IMR-90 (cell line): Measurements from ENCODE around the gene DCTD.

Source experiments
- BHLHE40 ChIP-seq: fragments of 150-350 bp; IDR thresholded peaks from 2 replicates; pipeline ENCODE4 v1.6.1; 2016; ENCODE audit warnings: mild to moderate bottlenecking, low read depth, low read length
- CEBPB ChIP-seq: IDR thresholded peaks from 2 replicates; pipeline ENCODE4 v1.6.1; 2012; ENCODE audit warnings: low read depth, low read length, improper control_type of control experiment
- CHD1 ChIP-seq: IDR thresholded peaks from 2 replicates; pipeline ENCODE4 v1.6.1; 2012; ENCODE audit warnings: low read depth, low read length, improper control_type of control experiment
- ELK1 ChIP-seq: fragments of 150-350 bp; IDR thresholded peaks from 2 replicates; pipeline ENCODE4 v1.6.1; 2016; ENCODE audit warnings: low read depth, mild to moderate bottlenecking, low read length, moderate library complexity, borderline replicate concordance
- MAFK ChIP-seq: IDR thresholded peaks from 2 replicates; pipeline ENCODE4 v1.6.1; 2012; ENCODE audit warnings: low read depth, low read length, improper control_type of control experiment
- MAZ ChIP-seq: IDR thresholded peaks from 2 replicates; pipeline ENCODE4 v1.6.1; 2012; ENCODE audit warnings: low read depth, mild to moderate bottlenecking, low read length, improper control_type of control experiment, moderate library complexity, borderline replicate concordance
- MXI1 ChIP-seq: IDR thresholded peaks from 2 replicates; pipeline ENCODE4 v1.6.1; 2012; ENCODE audit warnings: low read depth, mild to moderate bottlenecking, low read length, moderate library complexity, borderline replicate concordance
- POLR2A ChIP-seq: IDR thresholded peaks from 2 replicates; pipeline ENCODE4 v1.6.1; 2012; ENCODE audit warnings: mild to moderate bottlenecking, low read depth, low read length
- RAD21 ChIP-seq: IDR thresholded peaks from 2 replicates; pipeline ENCODE4 v1.6.1; 2012; ENCODE audit warnings: low read length, improper control_type of control experiment
- RCOR1 ChIP-seq: IDR thresholded peaks from 2 replicates; pipeline ENCODE4 v1.6.1; 2012; ENCODE audit warnings: mild to moderate bottlenecking, low read length, improper control_type of control experiment; ENCODE audit not compliant: insufficient replicate concordance
- SMC3 ChIP-seq: fragments of 150-350 bp; IDR thresholded peaks from 2 replicates; pipeline ENCODE4 v1.6.1; 2016; ENCODE audit warnings: low read depth, mild to moderate bottlenecking, antibody characterized with exemption, low read length, moderate library complexity
- TF ChIP-seq, protein P1 (sequence below): conservative IDR thresholded peaks from 2 replicates; pipeline ENCODE4 v1.5.1; 2012; ENCODE audit warnings: mild to moderate bottlenecking, low read depth, low read length, improper control_type of control experiment
- TF ChIP-seq, protein P2 (sequence below): fragments of 150-350 bp; IDR thresholded peaks from 2 replicates; pipeline ENCODE4 v1.6.1; 2017; ENCODE audit warnings: mild to moderate bottlenecking, antibody characterized with exemption, low read length, low read depth

GRCh38 chr4:182925298-182925757 lies 8.1 kb upstream of the DCTD start:
- TF ChIP-seq, protein P1, sequence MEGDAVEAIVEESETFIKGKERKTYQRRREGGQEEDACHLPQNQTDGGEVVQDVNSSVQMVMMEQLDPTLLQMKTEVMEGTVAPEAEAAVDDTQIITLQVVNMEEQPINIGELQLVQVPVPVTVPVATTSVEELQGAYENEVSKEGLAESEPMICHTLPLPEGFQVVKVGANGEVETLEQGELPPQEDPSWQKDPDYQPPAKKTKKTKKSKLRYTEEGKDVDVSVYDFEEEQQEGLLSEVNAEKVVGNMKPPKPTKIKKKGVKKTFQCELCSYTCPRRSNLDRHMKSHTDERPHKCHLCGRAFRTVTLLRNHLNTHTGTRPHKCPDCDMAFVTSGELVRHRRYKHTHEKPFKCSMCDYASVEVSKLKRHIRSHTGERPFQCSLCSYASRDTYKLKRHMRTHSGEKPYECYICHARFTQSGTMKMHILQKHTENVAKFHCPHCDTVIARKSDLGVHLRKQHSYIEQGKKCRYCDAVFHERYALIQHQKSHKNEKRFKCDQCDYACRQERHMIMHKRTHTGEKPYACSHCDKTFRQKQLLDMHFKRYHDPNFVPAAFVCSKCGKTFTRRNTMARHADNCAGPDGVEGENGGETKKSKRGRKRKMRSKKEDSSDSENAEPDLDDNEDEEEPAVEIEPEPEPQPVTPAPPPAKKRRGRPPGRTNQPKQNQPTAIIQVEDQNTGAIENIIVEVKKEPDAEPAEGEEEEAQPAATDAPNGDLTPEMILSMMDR = peak; percentile 67
- TF ChIP-seq SMC3 = peak; percentile 20; the same call in 1 of the 2 replicates
- TF ChIP-seq, protein P2, sequence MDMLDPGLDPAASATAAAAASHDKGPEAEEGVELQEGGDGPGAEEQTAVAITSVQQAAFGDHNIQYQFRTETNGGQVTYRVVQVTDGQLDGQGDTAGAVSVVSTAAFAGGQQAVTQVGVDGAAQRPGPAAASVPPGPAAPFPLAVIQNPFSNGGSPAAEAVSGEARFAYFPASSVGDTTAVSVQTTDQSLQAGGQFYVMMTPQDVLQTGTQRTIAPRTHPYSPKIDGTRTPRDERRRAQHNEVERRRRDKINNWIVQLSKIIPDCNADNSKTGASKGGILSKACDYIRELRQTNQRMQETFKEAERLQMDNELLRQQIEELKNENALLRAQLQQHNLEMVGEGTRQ = no peak
- no peak for TF ChIP-seq MAZ
- no peak for TF ChIP-seq RCOR1
- peak; percentile 67 for TF ChIP-seq RAD21
- no peak for TF ChIP-seq MAFK
- no peak for TF ChIP-seq POLR2A
- no peak for TF ChIP-seq ELK1
- no peak for TF ChIP-seq MXI1
- no peak for TF ChIP-seq BHLHE40
- TF ChIP-seq CEBPB = no peak
- TF ChIP-seq CHD1 = no peak
